Raji (cell line): ENCODE results near the gene MEN1.

ENCODE experiments used
- POLR2A ChIP-seq: IDR thresholded peaks from 2 replicates; pipeline ENCODE4 v1.6.1; 2011; ENCODE audit warnings: low read depth, low read length, control low read depth; ENCODE audit not compliant: insufficient read depth

MEN1 gene

DNA sequence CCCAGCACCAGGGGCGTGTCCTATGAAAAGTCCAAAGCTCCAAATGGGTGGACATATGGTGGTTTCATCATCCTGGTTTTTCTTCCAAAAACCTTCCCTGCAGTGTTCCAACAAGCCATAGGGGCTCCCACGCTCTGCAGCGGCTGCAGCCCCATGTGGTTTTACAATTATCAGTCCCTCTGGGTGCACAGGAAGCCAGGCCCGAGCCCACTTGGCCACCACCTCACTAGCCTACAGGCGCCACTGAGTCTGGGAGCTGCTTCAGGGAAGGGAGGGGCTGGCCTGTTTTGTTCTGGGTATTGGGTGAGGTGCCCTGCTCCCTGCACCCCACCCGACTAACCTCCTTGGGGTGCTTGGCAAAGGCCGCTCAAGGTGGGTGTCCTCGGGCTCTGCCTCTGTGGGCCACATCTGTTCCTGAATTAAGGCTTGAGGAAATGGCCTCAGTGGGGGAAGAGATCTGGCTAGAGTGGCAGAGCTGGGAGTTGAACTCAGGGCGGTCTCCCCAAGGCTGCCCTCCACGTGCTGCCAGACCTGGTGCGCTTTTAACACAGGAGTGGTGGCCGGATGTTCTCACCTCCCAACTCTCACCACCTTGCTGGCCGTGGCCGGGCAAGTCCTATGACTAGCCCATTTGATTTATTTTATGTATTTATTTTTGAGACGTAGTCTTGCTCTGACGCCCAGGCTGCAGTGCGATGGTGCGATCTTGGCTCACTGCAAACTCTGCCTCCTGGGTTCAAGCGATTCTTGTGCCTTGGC, 39.4 kb upstream of the MEN1 start:
- TF ChIP-seq POLR2A: no peak

- peak; percentile 49; the same call in 1 of the 2 replicates for TF ChIP-seq POLR2A
These were observed 38.7 kb upstream of the MEN1 start for GRCh38 chr11:64848826-64849597.

- peak; percentile 37 for TF ChIP-seq POLR2A
These were observed 38.0 kb upstream of the MEN1 start for GRCh38 chr11:64848214-64848825.

GRCh38 chr11:64846998-64847666, 36.8 kb upstream of the MEN1 start:
- 0 out of 2 replicates have a peak, but pooled peaks have one; percentile 33 for TF ChIP-seq POLR2A

DNA sequence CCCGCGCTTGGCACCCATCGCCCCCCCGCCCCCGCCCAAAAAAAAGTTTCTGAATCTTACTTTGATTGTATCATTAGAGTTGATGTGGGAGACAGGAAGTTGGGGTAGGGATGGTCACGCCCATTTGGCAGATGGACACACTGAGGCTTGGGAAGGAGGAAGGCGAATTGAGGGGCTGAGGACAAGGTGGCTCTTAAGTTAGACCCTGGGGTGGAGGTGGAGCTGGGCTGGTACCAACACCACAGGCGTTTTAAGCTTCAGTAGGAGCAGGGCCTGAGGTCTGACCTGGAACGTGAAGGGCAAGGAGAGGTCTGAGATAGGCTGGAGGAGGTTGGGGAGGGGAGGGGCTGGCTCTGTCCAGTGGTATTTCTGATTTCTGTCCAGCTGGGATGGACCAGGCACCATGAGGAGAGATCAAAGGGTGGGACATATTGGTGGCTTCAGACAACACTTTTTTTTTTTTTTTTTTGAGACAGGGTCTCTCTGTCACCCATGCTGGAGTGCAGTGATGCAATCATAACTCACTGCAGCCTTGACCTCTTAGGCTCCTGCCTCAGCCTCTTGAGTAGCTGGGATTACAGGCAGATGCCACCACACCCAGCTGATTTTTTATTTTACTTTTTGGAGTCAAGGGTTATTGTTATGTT, 34.9 kb upstream of the MEN1 start:
- no peak for TF ChIP-seq POLR2A

DNA sequence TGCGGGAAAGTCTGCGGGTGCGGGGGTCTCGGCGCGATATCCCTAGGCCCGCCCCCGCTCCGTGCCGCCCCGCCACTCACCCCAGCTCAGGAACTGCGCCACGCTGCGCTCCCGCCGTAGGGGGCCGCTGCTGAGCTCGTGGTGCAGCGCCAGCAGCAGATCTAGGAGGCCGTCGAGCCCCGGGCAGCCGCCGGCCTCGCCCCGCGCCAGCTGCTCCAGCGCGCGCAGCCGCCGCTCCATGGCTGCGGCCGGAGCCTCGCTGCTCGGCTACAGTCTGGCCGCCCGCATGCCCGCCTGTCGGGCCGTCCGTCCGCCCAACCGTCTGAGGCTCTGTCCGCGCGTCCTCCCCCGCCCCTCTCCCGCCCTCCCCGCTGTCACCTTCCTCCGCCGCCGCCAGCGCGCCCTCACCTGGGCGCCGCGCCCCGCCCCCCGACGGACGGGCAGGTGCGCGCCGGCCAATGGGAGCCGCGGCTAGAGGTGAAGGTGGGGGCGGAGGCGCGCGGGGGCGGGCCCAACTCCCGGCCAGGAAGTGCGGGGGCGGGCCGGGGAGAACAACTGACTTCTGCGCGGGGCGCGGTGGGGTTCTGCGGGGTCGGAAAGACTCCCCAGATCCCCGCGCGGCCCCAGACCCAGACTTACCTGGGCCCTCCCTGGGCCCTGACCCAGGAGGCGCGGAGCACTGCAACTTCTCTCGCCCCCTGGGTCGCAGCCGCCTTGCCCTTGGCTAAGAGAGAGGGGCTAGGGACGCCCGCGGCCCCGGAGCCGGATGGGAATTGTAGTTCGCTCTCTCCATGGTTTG, 34.2 kb upstream of the MEN1 start, which contains the start of gene CDC42BPG:
CDC42BPG (minus strand) TSS at position 324 of the 799 bp plus-strand sequence; CDS start at position 240, 84 bp downstream.
- peak; percentile 47; the same call in 1 of the 2 replicates for TF ChIP-seq POLR2A

DNA sequence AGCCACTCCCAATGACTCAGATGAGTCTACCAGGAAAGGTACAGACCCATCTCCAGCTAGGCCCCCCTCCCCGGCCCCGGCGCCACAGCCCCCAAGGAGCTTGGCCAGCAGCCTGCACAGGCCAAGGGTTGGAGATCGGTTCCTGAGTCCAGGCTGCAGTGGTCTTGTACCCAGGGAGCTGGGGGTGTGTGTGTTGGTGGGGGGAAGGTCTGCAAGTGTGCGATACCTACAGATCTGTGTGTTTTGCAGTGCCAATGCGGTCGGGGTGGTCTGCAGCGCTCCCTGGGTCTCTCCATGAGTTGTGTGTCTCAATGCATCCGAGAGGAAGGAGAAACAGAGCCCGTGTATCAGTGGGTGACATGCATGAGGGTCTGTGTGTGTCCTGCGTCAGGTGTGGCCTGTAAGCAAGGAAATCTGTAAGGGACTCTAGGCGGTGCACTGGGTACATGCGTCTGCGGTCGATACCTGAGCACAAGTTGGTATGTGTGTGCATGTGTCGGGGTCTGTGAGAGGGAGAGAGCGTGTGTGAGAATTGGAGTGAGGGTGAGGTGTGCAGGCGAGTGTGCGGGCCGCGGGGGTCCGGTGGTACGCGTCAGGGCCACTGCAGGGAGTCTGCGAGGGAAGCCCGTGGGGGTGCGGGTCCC, 33.5 kb upstream of the MEN1 start:
- TF ChIP-seq POLR2A: no peak

DNA sequence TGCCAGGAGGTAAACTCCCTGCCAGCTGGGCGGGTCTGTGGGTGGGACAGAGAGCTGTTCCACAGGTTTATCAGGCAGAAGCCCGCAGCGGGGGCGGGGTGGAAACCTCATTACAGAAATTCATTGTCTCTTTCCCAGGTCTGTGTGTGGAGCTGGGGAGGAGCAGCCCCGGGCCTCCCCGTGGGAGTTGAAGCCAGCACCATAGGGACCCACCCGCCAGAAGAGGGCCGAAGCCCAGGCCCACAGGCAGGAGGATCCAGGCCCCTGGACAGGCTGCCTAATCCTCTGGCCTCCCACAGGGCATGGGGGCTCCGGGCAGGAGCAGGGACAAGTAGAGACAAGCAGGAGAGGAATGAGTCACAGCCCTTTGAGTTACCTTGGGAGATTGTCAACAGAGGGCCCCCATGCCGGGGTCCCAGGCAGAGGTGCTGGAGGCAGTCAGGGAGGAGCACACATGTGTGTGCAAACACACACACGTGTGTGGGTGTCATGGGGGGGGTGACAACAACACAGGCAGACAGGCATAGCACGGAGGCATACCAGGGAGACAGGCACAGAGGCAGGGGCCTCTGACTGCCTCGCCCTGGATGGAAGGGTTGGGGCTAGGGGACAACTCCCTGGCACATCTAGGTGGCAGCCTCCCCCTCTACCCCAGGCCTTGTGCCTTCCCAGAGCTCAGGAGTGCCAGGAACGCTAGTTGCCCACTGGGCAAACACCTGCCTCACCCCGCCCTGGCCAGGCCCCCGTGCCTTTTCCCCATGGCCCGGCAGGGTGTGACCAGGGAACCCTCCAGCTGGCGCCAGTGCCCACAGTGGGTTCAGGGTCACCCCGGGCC, 32.7 kb upstream of the MEN1 start:
- TF ChIP-seq POLR2A: no peak

- no peak for TF ChIP-seq POLR2A
These were observed 32.0 kb upstream of the MEN1 start for GRCh38 chr11:64842366-64842759.

- no peak for TF ChIP-seq POLR2A
These were observed 31.4 kb upstream of the MEN1 start for GRCh38 chr11:64841592-64842365.

DNA sequence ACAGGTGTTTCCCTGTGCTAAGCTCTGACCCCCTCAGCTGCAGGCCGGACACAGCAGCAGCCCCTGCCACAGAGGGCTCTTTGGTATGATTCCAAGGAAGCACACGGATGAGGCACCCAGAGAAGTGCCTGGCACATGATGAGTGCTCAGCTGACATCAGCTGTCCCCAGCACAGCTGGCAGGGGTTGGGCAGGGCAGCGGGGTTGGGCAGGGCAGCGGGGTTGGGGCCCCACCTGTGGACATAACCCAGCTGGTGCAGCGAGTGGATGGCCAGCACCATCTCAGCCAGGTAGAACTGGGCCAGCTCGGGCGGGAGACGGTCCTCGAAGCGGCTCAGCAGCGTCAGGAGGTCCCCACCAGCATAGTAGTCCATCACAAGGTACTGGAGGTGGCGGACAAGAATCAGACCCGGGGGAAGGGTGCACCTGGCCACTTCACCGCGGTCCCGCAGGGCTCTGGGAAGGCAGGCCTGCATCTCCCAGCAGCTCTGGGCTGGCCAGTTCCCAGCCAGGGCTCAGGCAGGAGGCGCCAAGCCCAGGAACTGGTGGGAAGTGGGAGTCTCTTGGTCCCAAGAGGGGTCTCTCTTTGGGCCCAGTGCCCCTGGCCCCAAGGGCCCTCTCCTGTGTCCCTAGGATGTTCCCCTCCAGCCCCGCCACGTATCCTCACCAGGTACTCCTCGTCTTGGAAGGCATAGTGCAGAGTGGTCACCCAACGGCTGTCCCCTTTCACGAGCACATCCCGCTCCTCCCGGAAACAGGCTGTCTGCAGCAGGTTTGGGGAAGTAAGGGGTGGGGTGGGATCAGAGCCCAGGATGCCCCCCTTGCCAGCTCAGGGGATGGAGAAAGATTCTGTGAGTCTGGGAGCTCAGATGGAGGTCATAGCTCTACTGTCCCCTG, 29.8 kb upstream of the MEN1 start:
- TF ChIP-seq POLR2A: no peak
